GM12891 (cell line): ENCODE data around the gene NDUFA13.

Experiments
- POLR2A ChIP-seq: IDR thresholded peaks from 2 replicates; pipeline ENCODE4 v1.6.1; 2011; ENCODE audit warnings: low read depth, low read length, control low read depth
- SPI1 ChIP-seq: IDR thresholded peaks from 2 replicates; pipeline ENCODE4 v1.6.1; 2011; ENCODE audit warnings: low read depth, low read length, control low read depth

- TF ChIP-seq POLR2A (no peak), SPI1 (no peak)
Measured at GRCh38 chr19:19501798-19502197, 14.2 kb upstream of the NDUFA13 start.
